Measurements from ENCODE around the gene EDARADD. TPM values are rescaled to one million over a fixed set of nuclear protein-coding genes. Genes with fewer than 3 reads are reported as not detected.

Gene EDARADD
- total and polyA plus RNA-seq, 2 of the 13 experiments (the other 11 are each of a cell fraction or from before 2014, with no cell fraction given): 0.03 TPM; not detected in 1

- TF ChIP-seq HNF1A (IDR thresholded peaks at IDR 0.05; ENCODE audit: low read depth): no peak
- TF ChIP-seq HNF1A (CRISPR knock-in tag; IDR thresholded peaks at IDR 0.05; ENCODE audit: borderline replicate concordance): no peak
- TF ChIP-seq HMG20A (CRISPR knock-in tag; IDR thresholded peaks at IDR 0.05; ENCODE audit: borderline replicate concordance): peak; percentile 69
- TF ChIP-seq PHB2 (IDR thresholded peaks at IDR 0.05; ENCODE audit: partially characterized antibody): no peak
- no peak for TF ChIP-seq ZNF263 (CRISPR knock-in tag; IDR thresholded peaks at IDR 0.05)
- TF ChIP-seq ARID3A (IDR thresholded peaks at IDR 0.05; ENCODE audit: low read depth, low read length): peak; percentile 61
- TF ChIP-seq NR2C2 (CRISPR knock-in tag; IDR thresholded peaks at IDR 0.05; ENCODE audit: borderline replicate concordance): no peak
- no peak for TF ChIP-seq PTBP1 (IDR thresholded peaks at IDR 0.05; ENCODE audit: low read depth, low read length, poor library complexity, severe bottlenecking)
- TF ChIP-seq ZFP62 (CRISPR knock-in tag; IDR thresholded peaks at IDR 0.05): no peak
- TF ChIP-seq HBP1 (CRISPR knock-in tag; IDR thresholded peaks at IDR 0.05; ENCODE audit: low read depth): no peak
- TF ChIP-seq MXD1 (CRISPR knock-in tag; IDR thresholded peaks at IDR 0.05): no peak
- TF ChIP-seq GATAD1 (CRISPR knock-in tag; IDR thresholded peaks at IDR 0.05): peak; percentile 52
- TF ChIP-seq IRF2 (CRISPR knock-in tag; IDR thresholded peaks at IDR 0.05): no peak
- TF ChIP-seq PHF8 (CRISPR knock-in tag; IDR thresholded peaks at IDR 0.05): no peak
- peak; percentile 84 for TF ChIP-seq NCOA2 (CRISPR knock-in tag; IDR thresholded peaks at IDR 0.05)
- TF ChIP-seq ADNP (CRISPR knock-in tag; IDR thresholded peaks at IDR 0.05): no peak
- peak in 1 of 2 experiments; percentile 80; a peak in 2 of 4 replicates for TF ChIP-seq EP300 (IDR thresholded peaks at IDR 0.05; ENCODE audit: low read depth in 2 of 2, low read length in 2 of 2)
- peak; percentile 46; the same call in 1 of the 2 replicates for TF ChIP-seq EP300 (CRISPR knock-in tag; IDR thresholded peaks at IDR 0.05; ENCODE audit: borderline replicate concordance)
- no peak for TF ChIP-seq POLR2A (IDR thresholded peaks at IDR 0.05; ENCODE audit: insufficient read depth in 1 of 2, low read depth in 2 of 2, low read length in 2 of 2)
- TF ChIP-seq STAT6 (CRISPR knock-in tag; IDR thresholded peaks at IDR 0.05; ENCODE audit: borderline replicate concordance): 0 out of 2 replicates have a peak, but pooled peaks have one; percentile 8
Measured at GRCh38 chr1:236514703-236515442, 120.8 kb downstream of the EDARADD start (continued).

All from HepG2 (cell line).